Prostate gland (tissue), 2 donors: Measurements from ENCODE around the gene ILK. TPM values are rescaled to one million over a fixed set of nuclear protein-coding genes. Genes with fewer than 3 reads are reported as not detected.

Source experiments
- DNase-seq: peaks from one replicate; pipeline ENCODE4 v3.0.0-alpha.2; 2019; ENCODE audit warnings: low spot score
- H3K27ac ChIP-seq, 2 donors: fragments of 200-600 bp; sonication (generic); 2 replicates each; pipeline ENCODE4 v1.5.1; 2017 to 2019
- H3K27me3 ChIP-seq: fragments of 200-600 bp; sonication (generic); replicated peaks from 2 replicates; pipeline ENCODE4 v1.5.1; 2019; ENCODE audit not compliant: insufficient read depth
- H3K36me3 ChIP-seq, 2 donors: fragments of 200-600 bp; sonication (generic); 1 replicate in 1 of 2; 2 replicates in 1 of 2; pipeline versions ENCODE4 v1.5.1 to v1.8.1; 2017 to 2019
- H3K4me1 ChIP-seq: fragments of 200-600 bp; sonication (generic); replicated peaks from 2 replicates; pipeline ENCODE4 v1.5.1; 2019
- H3K4me3 ChIP-seq, 2 donors: fragments of 200-600 bp; sonication (generic); 2 replicates each; pipeline ENCODE4 v1.5.1; 2017 to 2019
- H3K9me3 ChIP-seq: fragments of 200-600 bp; sonication (generic); 2 replicates; pipeline ENCODE4 v1.5.1; 2017
- POLR2A ChIP-seq: fragments of 450-650 bp; IDR thresholded peaks from one replicate; pipeline ENCODE4 v1.6.1; 2016; ENCODE audit warnings: antibody characterized with exemption, mild to moderate bottlenecking
- POLR2AphosphoS5 ChIP-seq: sonication (generic); formaldehyde crosslinking; IDR thresholded peaks from one replicate; pipeline ENCODE4 v1.6.1; 2017; ENCODE audit warnings: antibody characterized with exemption
- WGBS: methylation state at CpG from one replicate; pipeline ENCODE4 v1.1.5; 2018; 5-methylcytosine and 5-hydroxymethylcytosine counted together
- intact Hi-C: fragments of 100-400 bp; cut with DNase I; formaldehyde crosslinking; loops from one replicate; pipeline ENCODE4 v1.14.2; 2022
- total RNA-seq, 2 donors: library from RNA; depleted of rRNA; stranded (reverse); fragments of >200 nt; gene quantifications; one replicate each; pipeline ENCODE4 v1.1.0, GENCODE V29; 2016
- TF ChIP-seq, protein P1 (sequence below), 4 experiments: fragments of 200-600 bp in 2 of 4; fragments of 450-650 bp in 2 of 4; sonication (generic) in 2 of 4; IDR thresholded peaks; 1 replicate in 3 of 4; 2 replicates in 1 of 4; pipeline ENCODE4 v1.5.1; 2016 to 2019; ENCODE audit warnings: antibody characterized with exemption in 4 of 4, mild to moderate bottlenecking in 2 of 4, moderate library complexity in 2 of 4

ILK gene
- total RNA-seq, 2 donors from 2014 or later, result 172 to 195 TPM

DNA sequence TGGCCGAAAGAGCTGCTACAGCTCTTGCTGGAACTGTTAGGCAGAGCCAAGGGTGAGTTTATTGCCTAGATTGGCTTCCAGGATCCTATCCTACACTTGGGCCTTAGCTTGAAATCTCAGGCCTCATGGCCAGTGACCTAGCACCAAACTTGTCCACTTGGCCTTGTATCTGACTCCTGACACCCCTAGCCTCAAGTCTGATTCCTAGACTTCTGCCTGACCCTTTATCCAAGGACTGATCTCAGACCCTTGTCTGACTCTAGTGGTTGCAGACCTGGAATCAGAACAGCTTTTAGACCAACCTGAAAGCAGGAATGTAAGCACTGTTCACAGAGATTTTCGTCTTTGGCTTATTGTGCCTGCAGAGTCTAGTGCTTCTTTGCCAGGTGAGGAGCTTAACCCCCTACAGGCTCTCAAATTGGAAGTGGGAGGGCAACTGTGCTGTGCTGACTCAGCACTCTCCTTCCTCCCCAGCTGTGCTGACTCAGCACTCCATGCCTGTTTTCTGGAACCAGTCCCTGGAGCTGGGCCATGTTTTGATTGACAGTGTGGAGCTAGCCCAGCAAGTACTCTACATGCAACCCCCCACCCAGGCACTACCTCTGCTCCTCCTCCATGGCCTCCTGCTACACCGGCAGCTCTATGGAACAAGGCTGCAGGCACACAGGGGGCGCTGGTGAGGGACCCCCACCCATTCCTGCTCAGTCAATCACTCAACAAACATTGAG is 35.2 kb upstream of the ILK start:
- 46% methylated on average over 4 of the region's 4 CpGs for WGBS
- no peaks in the 10 kb centered on the region for H3K27me3 ChIP-seq

DNA sequence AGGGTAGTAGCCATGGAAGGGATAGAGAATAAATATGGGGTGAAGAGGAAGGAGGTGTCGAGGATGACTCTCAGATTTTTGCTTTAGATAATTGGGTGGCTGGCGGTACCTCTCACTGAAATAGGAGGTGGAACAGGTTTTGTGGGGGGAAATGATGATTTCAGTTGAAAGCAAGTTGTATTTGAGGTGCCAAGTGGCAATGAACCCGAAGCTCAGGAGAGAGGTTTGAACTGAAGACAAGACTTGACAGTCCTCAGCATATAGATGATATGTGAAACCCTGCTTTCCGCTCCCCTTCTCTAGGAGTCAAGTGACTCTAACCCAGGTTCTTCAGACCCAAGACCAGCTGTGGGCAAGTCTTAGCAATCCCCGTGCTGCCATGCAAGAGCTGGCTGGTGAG is 33.9 kb upstream of the ILK start:
- H3K27me3 ChIP-seq, result no peaks in the 10 kb centered on the region
- intact Hi-C loops, result no loop called here
- DNase-seq, result no peak
- H3K9me3 ChIP-seq, result no peaks in the 10 kb centered on the region
- H3K27ac ChIP-seq, result no peak overlapping the region
- H3K36me3 ChIP-seq, result no peaks in the 10 kb centered on the region
- no peak overlapping the region for H3K4me3 ChIP-seq
- no peaks in the 10 kb centered on the region for H3K4me1 ChIP-seq
- TF ChIP-seq POLR2AphosphoS5, result no peak
- TF ChIP-seq, protein P1, sequence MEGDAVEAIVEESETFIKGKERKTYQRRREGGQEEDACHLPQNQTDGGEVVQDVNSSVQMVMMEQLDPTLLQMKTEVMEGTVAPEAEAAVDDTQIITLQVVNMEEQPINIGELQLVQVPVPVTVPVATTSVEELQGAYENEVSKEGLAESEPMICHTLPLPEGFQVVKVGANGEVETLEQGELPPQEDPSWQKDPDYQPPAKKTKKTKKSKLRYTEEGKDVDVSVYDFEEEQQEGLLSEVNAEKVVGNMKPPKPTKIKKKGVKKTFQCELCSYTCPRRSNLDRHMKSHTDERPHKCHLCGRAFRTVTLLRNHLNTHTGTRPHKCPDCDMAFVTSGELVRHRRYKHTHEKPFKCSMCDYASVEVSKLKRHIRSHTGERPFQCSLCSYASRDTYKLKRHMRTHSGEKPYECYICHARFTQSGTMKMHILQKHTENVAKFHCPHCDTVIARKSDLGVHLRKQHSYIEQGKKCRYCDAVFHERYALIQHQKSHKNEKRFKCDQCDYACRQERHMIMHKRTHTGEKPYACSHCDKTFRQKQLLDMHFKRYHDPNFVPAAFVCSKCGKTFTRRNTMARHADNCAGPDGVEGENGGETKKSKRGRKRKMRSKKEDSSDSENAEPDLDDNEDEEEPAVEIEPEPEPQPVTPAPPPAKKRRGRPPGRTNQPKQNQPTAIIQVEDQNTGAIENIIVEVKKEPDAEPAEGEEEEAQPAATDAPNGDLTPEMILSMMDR (IDR thresholded peaks at IDR 0.05), result no peak
- TF ChIP-seq POLR2A, result no peak
- WGBS, result 81% methylated on average over 5 of the region's 5 CpGs

More for the DNA sequence above, 35.2 kb upstream of the ILK start:
- H3K27ac ChIP-seq, result no peak overlapping the region
- DNase-seq, result no peak
- H3K9me3 ChIP-seq, result no peaks in the 10 kb centered on the region
- H3K4me3 ChIP-seq, result no peak overlapping the region
- TF ChIP-seq, protein P1 (IDR thresholded peaks at IDR 0.05), result no peak
- no peak for TF ChIP-seq POLR2AphosphoS5
- TF ChIP-seq POLR2A, result no peak
- intact Hi-C loops, result no loop called here
- H3K36me3 ChIP-seq, result no peaks in the 10 kb centered on the region
- H3K4me1 ChIP-seq, result no peaks in the 10 kb centered on the region

DNA sequence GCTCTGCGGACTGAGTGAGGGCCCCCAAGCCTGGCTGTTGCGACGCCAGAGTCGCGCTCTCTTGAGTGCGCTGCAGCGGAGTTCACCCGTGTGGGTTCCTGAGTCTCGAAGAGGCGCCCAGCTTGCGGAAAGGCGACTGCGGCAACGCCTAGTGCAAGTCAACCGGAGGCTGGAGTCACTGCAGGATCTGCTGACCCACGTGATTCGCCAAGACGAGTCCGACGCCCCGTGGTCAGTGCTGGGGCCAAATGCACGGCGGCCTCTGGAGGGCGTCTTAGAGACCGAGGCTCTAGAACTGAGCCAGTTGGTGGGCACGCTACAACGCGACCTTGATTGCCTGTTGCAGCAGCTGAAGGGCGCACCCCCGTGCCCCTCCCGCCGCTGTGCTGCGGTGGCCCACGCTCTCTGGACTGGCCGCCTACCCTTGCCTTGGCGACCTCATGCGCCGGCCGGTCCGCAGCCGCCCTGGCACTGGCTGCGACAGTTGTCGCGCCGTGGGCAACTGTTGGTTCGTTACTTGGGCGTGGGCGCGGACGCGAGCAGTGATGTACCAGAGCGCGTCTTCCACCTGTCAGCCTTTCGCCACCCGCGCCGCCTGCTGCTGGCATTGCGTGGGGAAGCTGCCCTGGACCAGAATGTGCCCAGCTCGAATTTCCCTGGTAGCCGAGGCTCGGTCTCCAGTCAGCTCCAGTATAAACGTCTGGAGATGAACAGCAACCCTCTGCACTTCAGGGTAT is 32.7 kb upstream of the ILK start:
- 88% methylated on average over 56 of the region's 62 CpGs for WGBS
- no peak for DNase-seq
- H3K4me3 ChIP-seq, result no peak overlapping the region
- H3K9me3 ChIP-seq, result no peaks in the 10 kb centered on the region
- H3K27ac ChIP-seq, result no peak overlapping the region
- intact Hi-C loops, result no loop called here
- no peaks in the 10 kb centered on the region for H3K36me3 ChIP-seq
- no peaks in the 10 kb centered on the region for H3K4me1 ChIP-seq
- TF ChIP-seq POLR2AphosphoS5 (no peak), POLR2A (no peak)
- TF ChIP-seq, protein P1 (IDR thresholded peaks at IDR 0.05), result no peak
- H3K27me3 ChIP-seq, result no peaks in the 10 kb centered on the region

DNA sequence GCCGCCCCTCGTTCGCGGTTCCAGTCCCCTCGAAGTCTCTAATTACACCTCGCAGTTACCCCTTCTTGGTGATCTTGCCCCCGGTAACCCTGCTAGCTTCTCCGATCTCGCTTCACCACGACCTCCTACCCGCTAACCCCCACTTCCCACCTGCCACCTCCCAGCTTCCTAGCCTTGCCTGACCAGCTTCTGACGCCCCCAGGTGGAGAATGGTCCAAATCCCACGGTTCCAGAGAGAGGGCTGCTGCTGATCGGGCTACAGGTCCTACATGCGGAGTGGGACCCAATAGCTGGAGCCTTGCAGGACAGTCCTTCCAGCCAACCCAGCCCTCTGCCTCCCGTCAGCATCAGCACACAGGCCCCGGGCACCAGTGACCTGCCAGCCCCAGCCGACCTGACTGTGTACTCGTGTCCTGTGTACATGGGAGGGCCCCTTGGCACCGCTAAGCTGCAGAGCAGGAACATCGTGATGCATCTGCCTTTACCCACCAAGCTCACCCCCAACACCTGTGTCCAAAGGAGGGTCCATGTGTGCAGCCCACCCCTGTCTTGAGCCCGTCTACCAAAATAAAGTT is 32.1 kb upstream of the ILK start:
- DNase-seq, result no peak
- Histone ChIP-seq H3K4me1 (no peaks in the 10 kb centered on the region), H3K4me3 (no peak overlapping the region), H3K36me3 (no peaks in the 10 kb centered on the region), H3K27me3 (no peaks in the 10 kb centered on the region), H3K27ac (no peak overlapping the region), H3K9me3 (no peaks in the 10 kb centered on the region)
- 88% methylated on average over 22 of the region's 22 CpGs for WGBS
- TF ChIP-seq POLR2AphosphoS5 (no peak), POLR2A (no peak)
- TF ChIP-seq, protein P1 (IDR thresholded peaks at IDR 0.05), result no peak
- intact Hi-C loops, result no loop called here
